Measurements from ENCODE around the gene S100A3. TPM values are rescaled to one million over a fixed set of nuclear protein-coding genes. Genes with fewer than 3 reads are reported as not detected.

The S100A3 gene
- polyA plus RNA-seq, 1 of the 3 experiments (the other 2 are of a cell fraction): 11.8 TPM

DNA sequence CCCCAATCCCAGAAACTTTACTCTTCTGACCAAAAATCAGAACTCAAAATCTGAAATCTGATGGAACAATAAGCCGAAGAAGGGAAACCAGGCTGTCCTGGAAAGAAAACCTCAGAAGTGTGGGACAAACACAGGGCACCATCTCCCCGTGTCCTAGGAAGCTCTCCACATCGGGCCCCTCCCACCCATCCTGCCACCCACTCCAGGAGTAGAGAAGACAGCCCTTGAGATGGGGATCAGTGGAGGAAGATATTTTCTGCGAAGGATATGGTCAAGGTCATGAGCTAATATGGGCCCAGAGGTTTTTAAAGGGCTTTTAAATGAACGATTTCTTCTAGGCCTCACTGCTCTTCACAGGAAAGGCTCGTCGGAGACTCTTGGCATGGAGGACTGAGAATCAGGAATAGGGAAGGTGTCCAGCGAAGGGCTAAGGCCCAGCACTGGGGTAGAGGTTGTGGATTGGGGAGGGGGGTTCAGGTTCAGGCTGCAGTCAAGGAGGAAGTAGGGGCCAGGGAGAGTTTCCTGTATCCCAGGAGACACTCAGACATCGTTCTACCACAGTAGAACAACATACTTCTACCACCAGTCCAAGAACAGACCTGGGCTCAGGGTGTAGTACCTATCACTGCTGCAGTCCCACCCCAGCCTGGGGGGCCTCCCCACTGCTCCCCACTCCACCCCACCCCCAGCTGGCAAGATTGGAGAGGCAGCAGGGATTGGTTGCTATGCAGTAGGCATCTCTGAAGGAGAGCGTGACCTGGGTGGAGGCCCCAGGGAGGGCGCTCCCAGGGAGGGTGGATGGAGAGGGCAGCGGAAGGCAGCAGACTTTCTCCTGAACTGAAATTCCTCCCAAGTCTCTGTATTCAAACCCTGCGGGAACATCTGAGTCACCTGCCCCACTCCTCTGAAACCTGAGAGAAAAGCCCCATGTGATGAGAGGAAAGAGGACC is 7.1 kb downstream of the S100A3 start:
- ChIA-PET CTCF (interaction anchor here (0.6 to 1.7 kb wide), 3 partner anchors 9 to 31 kb away, joined by 3 to 6 read pairs (median 4); no protein-coding TSS in a partner anchor), POLR2A (no interaction called here)
- Histone ChIP-seq H3K36me3 (replicated peaks in 1 of 2; ENCODE audit: control insufficient read depth in 1 of 2, insufficient read depth in 2 of 2, low read length in 1 of 2) (no peaks in the 10 kb centered on the region), H3K4me3 (ENCODE audit: low read depth in 2 of 2, low read length in 1 of 2) (no peak overlapping the region), H3K4me2 (no peak overlapping the region), H4K20me1 (ENCODE audit: insufficient read depth) (no peaks in the 10 kb centered on the region), H3K79me2 (ENCODE audit: insufficient read depth) (no peaks in the 10 kb centered on the region), H3K9ac (no peak overlapping the region), H3K9me3 (no peaks in the 10 kb centered on the region), H3K27me3 (ENCODE audit: insufficient read depth) (no peaks in the 10 kb centered on the region), H3K27ac (ENCODE audit: low read depth in 2 of 2, low read length in 1 of 2) (no peak overlapping the region), H3F3A (replicated peaks; ENCODE audit: insufficient read depth) (peaks cover 23% of the 10 kb centered on the region), H3K9me2 (no peaks in the 10 kb centered on the region), H3K4me1 (ENCODE audit: control insufficient read depth in 1 of 2, insufficient read depth in 2 of 2, low read depth in 1 of 2, low read length in 1 of 2) (peaks cover 28 to 44% of the 10 kb centered on the region in 2 experiments; a peak in 3 of 4 replicates), H2AFZ (ENCODE audit: low read depth) (no peak overlapping the region)
- TF ChIP-seq JUND (IDR thresholded peaks at IDR 0.05): no peak
- DNase-seq: no peak
- 89% methylated on average over 13 of the region's 13 CpGs for WGBS (ENCODE audit: low lambda C conversion rate)

DNA sequence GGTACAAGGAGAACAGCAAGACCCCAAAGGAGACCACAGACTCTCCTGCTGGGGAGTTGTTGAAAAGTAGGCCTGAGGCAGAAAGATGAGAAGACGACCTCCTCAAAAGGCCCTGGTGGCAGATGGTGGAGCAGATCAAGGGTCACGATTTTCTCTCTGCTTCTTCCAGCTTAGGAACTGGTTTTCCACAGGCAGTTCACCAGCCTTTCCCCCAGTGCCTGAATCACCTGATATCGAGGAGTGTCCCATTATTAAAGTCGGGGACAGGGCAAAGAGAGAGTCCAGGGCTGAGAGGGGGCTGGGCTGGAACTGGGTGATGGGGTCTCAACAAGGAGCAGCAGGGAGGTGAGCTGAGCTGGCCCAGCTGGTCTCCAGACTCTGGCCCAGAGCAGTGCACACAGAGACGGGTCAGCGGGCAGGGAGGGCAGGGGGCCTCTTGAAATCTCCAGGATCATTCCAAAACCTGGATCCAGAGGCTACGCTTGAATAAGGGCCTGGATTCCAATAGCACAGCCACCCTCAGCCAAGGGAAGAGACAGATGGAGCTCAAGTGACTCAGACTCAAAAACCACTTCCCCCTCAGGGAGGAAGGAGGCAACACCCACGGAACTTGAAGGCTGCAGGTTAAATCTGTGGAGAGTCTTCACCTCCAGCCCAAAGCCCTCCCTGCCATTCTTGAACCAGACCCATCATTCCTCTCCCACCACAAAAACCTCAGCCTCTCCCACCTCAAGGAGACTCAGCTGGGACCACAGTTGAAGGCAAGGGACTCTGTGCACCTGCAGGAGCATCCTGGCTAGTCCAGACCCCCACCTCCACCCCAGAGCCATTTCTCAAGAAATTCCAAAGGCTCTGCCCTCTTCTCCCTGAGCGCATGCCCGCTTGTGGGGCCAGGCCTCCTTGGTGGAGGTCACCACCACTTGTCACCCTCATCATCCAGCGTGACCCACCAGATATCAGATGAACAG is 8.4 kb downstream of the S100A3 start, which contains the start of gene S100A5:
S100A5 (minus strand) TSS at position 541 of the 968 bp plus-strand sequence. CDS start 743 bp downstream, outside the sequence.
- Histone ChIP-seq H3K9me3 (no peaks in the 10 kb centered on the region), H3K4me2 (no peak within 1 kb of the TSS), H3K9ac (no peak within 1 kb of the TSS), H3K27ac (ENCODE audit: low read depth in 2 of 2, low read length in 1 of 2) (no peak within 1 kb of the TSS), H4K20me1 (ENCODE audit: insufficient read depth) (no peaks in the 10 kb centered on the region), H2AFZ (ENCODE audit: low read depth) (no peak within 1 kb of the TSS), H3K4me1 (ENCODE audit: control insufficient read depth in 1 of 2, insufficient read depth in 2 of 2, low read depth in 1 of 2, low read length in 1 of 2) (peaks cover 18 to 42% of the 10 kb centered on the region in 2 experiments; a peak in 3 of 4 replicates), H3K27me3 (ENCODE audit: insufficient read depth) (no peaks in the 10 kb centered on the region), H3K36me3 (replicated peaks in 1 of 2; ENCODE audit: control insufficient read depth in 1 of 2, insufficient read depth in 2 of 2, low read length in 1 of 2) (no peaks in the 10 kb centered on the region), H3K4me3 (ENCODE audit: low read depth in 2 of 2, low read length in 1 of 2) (no peak within 1 kb of the TSS), H3K9me2 (no peaks in the 10 kb centered on the region), H3F3A (replicated peaks; ENCODE audit: insufficient read depth) (peaks cover 23% of the 10 kb centered on the region), H3K79me2 (ENCODE audit: insufficient read depth) (peaks cover under 1% of the 10 kb centered on the region; the same call in 1 of the 2 replicates)
- TF ChIP-seq TEAD4 (IDR thresholded peaks at IDR 0.05; ENCODE audit: borderline replicate concordance, insufficient read depth) (no peak), TCF12 (IDR thresholded peaks at IDR 0.05) (no peak), SMC3 (IDR thresholded peaks at IDR 0.05; ENCODE audit: low read depth, low read length) (no peak), MEF2A (IDR thresholded peaks at IDR 0.05; ENCODE audit: borderline replicate concordance, low read depth) (no peak), EZH2phosphoT487 (IDR thresholded peaks at IDR 0.05; ENCODE audit: borderline replicate concordance, low read depth) (no peak), YY1 (IDR thresholded peaks at IDR 0.05; ENCODE audit: low read depth) (no peak), CHD2 (IDR thresholded peaks at IDR 0.05; ENCODE audit: low read length, partially characterized antibody) (no peak), FOXM1 (IDR thresholded peaks at IDR 0.05; ENCODE audit: low read depth) (no peak), TAF1 (IDR thresholded peaks at IDR 0.05; ENCODE audit: borderline replicate concordance, low read depth, low read length) (no peak), RXRA (IDR thresholded peaks at IDR 0.05; ENCODE audit: borderline replicate concordance, low read depth) (no peak), FOXJ3 (CRISPR knock-in tag; IDR thresholded peaks at IDR 0.05) (no peak)
- TF ChIP-seq, protein P1, sequence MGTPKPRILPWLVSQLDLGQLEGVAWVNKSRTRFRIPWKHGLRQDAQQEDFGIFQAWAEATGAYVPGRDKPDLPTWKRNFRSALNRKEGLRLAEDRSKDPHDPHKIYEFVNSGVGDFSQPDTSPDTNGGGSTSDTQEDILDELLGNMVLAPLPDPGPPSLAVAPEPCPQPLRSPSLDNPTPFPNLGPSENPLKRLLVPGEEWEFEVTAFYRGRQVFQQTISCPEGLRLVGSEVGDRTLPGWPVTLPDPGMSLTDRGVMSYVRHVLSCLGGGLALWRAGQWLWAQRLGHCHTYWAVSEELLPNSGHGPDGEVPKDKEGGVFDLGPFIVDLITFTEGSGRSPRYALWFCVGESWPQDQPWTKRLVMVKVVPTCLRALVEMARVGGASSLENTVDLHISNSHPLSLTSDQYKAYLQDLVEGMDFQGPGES (IDR thresholded peaks at IDR 0.05; ENCODE audit: low read depth, low read length): no peak
- TF ChIP-seq, protein P2, sequence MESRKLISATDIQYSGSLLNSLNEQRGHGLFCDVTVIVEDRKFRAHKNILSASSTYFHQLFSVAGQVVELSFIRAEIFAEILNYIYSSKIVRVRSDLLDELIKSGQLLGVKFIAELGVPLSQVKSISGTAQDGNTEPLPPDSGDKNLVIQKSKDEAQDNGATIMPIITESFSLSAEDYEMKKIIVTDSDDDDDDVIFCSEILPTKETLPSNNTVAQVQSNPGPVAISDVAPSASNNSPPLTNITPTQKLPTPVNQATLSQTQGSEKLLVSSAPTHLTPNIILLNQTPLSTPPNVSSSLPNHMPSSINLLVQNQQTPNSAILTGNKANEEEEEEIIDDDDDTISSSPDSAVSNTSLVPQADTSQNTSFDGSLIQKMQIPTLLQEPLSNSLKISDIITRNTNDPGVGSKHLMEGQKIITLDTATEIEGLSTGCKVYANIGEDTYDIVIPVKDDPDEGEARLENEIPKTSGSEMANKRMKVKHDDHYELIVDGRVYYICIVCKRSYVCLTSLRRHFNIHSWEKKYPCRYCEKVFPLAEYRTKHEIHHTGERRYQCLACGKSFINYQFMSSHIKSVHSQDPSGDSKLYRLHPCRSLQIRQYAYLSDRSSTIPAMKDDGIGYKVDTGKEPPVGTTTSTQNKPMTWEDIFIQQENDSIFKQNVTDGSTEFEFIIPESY (IDR thresholded peaks at IDR 0.05; ENCODE audit: borderline replicate concordance, low read depth): no peak
- WGBS (ENCODE audit: low lambda C conversion rate): 85% methylated on average over 11 of the region's 11 CpGs
- POLR2A ChIA-PET: no interaction called here
- CTCF ChIA-PET: interaction anchor here (0.6 to 1.9 kb wide), 5 partner anchors 10 to 437 kb away, joined by 3 to 6 read pairs (median 5); partner anchors contain the start of gene JTB
- DNase-seq: no peak
